T-helper 2 cell (primary cell): ENCODE results near the gene PPOX.

ENCODE experiments used
- DNase-seq, 5 experiments: peaks; one replicate each; pipeline versions ENCODE4 v3.0.0 to v3.0.0-alpha.2; 2012 to 2022

The PPOX gene

DNA sequence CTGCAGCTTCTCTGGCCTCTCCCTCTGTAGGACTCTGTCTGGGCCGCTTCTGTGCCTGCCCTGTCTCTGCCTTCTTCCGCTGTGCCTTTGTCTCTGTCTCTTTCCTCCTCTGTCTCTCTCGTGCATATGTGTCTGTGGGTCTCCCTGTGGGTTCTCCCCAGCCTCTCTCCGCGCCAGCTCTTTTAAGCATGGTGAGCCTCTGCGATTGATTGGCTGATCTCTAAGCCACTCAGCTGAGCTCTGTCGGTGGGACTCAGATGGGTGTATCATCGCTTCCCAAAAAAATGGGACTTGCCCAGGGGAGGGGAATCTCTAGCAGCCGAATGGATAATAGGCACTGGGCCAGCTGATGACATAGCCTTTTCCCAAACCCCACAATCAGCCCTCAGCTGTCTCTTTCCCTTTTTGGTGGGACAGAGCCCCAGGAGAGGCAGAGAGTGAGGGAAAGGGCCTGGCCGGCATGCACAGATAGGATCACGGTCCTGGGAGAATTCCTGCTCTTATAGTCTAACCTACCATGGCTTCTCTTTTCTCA, 32.7 kb downstream of the PPOX start, which contains the start of gene ADAMTS4:
TSS of gene ADAMTS4 (minus strand) at position 158 of the 535 bp plus-strand sequence. CDS start 427 bp downstream, outside the sequence.
- DNase-seq, result no peak

DNA sequence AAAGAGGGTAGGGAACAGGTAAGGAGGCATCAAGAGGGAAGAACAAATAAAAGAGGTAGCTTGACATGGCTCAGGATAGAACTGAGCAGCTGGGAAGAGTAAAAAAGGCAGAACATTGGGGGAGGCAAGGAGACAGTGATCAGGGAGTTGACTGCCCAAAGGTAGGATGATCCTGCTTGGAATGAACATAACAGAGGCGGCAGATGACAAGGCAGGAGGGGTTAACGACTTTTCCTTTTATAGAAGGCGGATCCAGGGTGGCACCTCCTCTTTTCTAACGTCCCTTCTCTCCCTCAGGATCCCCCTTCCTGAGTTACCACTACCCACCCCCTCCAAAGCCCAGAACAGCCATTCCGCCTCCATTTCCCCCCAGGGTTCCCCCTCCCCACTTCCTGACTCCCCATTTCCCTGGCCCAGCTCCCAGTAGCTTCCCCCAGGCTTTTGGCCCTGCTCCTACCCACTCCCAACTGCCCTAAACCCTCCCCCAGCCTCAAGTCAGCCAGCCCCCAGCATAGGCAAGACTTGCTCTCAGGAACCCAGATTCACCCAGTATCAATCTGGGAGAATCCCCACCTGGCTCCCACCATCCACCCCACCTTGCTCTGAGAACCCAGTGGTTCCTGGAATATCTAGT, 33.4 kb downstream of the PPOX start:
- no peak for DNase-seq

DNA sequence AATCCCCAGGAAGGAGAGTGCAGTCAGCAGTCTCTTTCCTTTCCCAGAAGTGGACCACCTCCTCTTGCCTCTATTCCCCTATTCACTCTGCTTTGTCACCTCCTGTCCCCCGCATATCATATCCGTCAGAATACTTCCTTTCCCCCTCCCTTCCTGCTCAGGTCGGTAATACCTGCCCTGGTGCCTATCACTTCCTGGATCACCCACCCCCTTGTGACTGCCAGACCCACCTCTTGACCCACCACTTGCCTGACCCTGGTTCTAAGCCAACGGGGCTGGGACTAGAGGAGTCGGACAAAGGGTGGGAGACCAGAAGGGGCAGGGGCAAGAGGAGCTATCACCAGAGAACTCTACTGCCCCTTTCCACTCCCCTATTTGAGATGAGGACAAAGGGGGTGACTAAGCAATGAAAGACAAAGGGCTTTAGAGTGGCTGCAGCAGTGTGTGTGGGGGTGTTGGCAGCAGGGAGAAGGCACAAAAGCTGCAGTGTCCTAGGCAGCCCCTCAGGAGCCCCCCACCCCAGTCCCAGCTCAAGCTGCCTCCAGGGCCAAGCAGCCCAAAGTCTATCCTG, 34.3 kb downstream of the PPOX start:
- DNase-seq, result no peak

DNA sequence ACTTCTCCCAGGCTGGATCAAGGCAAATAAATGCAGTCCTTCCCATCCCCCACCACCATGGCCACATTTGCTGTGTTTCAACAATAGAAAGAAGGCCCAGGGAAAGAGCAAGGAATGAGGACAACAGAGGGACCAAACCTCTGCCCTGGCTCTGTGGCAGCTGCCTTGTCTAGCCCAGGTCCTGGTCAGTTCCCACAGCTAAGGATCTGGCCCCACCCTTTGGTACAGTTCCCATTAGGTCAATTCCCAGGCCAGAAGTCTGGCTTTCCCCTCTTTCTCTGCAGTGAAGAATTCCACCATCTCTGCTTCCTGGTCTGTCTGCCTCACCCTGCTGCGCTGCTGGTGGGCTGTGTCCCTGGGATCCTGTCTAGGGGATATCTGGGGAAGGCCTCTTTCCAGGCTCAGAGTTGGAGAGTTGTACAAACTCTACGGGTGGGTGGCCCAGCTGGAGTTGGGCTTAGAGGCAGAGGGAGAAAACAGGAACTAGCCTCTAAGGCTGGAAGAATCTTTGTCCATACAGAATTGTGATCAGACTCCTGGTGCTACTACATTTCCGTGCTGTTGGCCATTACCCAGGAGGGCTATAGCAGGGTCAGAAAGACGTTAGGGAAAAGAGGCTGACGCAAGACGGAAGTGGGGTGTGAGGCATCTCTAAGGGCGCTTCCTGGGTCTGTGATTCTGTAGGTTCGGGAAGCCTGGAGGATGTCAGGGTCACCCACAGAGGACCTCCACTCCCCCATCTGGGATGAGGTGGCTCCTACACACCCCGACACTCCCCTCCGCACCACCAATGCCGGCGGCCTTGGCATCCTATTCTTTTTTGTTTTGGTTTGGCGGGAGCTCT, 35.0 kb downstream of the PPOX start:
- DNase-seq, result no peak

DNA sequence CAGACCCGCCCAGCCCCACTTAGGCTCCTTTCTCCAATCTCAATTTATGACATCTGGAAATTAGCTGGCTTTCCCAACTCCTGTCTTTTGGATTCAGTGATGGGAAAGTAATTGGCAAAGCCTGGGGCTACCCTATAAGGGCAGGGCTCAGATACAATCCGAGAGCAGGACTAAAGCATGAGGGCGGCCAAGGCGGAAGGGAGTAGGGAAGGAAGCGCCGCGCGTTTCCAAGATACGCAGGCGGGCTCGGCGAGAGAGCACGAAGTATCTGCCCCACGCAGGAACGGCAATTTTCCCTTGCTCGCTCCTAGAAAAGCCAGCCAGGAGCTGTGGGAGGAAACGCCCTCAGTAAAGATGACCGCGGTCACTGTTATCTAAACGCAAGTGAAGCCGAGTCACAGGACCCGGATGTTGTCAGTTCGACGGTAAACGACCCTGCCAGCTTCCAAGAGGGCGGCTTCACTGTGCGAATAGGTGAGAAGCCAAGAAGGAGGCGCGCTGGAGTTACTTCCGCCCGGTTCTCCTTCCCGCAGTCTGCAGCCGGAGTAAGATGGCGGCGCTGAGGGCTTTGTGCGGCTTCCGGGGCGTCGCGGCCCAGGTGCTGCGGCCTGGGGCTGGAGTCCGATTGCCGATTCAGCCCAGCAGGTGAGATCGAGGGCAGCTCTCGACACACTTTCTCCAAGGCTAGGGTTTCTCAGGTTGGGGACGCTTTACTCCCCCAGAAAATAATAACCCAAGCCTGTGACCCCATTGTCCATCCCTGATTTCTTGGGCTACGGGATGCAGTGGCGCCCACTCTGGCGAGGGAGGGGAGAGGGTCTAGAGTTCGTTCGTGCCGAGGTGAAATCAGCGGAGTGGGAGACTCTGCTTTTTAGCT, 35.8 kb downstream of the PPOX start, which contains the start of gene NDUFS2:
TSS of gene NDUFS2 (plus strand) at position 532 of the 877 bp plus-strand sequence. CDS start at position 551, 19 bp downstream.
- peak; percentile 84 to 99 (median 91) for DNase-seq

DNA sequence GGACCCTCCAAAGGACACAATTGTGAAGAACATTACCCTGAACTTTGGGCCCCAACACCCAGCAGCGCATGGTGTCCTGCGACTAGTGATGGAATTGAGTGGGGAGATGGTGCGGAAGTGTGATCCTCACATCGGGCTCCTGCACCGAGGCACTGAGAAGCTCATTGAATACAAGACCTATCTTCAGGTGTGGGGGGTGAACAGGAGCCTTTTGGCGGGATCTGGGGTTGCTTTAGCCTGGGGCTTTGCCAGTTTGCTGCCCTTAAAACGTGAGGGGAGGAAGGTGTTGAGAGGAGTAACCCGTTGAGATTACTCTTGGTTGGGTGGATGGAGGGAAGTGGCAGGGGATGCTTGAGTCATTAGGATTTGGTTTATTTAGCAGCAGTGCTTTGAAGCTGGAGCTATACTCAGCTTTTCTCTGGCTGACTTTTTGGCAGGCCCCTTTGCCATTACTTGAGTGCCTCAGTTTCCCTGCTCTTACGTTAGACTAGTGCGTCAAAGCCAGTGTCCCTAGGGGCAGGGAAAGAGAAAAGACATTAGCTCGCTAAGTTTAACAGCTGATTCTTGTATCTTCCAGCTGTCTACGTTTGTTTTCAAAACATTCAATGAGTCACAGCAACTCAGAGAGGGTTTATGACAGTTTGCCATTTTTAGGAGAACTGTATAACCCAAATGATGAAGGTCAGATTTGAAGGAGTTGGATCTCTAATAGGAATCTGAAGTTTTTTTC, 40.4 kb downstream of the PPOX start:
- no peak for DNase-seq

DNA sequence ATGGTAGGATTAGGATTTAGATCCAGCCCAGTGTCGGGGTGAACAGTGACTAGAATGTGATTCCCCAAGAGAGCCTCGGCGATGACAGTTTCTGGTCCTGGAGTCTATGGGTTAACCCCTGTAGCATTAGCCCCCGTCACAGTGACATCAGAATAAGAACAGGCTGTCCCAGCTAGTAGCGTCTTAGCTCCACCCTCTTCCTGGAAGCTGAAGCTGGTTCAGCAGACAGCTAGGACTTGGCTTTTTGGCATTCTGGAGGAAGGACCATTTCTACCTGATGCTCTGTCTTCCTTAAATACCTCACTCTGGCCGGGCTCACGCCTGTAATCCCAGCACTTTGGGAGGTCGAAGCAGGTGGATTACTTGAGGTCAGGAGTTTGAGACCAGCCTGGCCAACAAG, 40.9 kb downstream of the PPOX start:
- no peak for DNase-seq

DNA sequence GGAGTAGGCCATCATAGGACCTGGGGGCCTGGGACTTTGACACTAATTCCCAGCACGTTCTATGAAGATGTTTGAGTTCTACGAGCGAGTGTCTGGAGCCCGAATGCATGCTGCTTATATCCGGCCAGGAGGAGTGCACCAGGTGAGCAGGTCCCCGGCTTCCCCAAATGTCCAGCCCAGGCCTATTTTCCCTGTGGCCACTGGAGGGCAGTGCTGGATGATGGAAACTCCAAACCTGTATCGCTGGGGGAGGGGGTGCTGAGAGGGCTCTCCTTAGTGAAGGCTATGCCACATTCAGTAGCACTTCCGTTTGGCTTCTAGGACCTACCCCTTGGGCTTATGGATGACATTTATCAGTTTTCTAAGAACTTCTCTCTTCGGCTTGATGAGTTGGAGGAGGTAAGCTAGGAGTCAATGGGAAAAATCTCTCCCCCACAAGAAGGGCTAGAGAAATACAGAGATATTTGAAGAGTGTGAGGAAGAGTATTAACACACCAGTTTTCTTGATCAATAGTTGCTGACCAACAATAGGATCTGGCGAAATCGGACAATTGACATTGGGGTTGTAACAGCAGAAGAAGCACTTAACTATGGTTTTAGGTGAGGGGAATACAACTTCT, 43.7 kb downstream of the PPOX start:
- peak; percentile 21 to 71 (median 49) for DNase-seq

DNA sequence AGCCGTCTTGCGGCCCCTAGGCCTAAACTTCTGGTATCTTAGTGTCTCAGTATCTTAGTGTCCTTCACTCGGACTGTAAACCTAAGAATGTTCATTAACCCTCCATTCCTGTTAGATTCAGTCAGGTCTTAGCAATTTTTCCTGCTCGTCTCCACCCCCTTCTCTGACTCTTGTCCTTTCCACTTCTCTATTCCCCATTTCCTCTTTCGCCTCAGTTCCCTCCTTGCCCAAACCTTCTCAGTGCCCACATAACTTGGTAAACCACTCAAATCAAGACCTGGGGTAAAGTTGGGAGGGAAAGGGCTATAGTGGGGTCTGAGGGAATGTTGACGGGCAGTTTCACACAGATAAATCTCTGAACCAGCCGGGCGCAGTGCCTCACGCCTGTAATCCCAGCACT, 48.1 kb downstream of the PPOX start:
- DNase-seq, result no peak

DNA sequence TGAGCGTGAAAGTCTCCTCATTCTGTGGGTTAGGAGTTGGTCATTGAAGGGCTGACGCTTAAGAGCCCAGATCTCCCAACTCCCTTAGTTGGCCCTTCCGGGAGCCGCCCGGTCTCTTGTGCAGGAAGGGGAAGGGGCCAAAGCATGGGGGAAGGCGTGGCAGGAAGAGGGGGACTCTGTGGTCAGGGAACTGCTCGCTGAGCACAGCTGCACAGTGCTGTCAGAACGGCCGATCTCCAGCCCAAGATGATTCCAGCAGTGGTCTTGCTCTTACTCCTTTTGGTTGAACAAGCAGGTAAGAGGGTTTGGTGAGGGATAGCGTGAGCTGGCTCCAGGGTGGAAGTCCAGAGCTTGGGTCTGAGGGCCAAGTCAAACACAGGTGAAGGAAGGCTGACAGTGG, 48.9 kb downstream of the PPOX start, which contains the start of gene FCER1G:
TSS of gene FCER1G (plus strand) at position 220 of the 400 bp plus-strand sequence. CDS start at position 247, 27 bp downstream.
- no peak for DNase-seq

DNA sequence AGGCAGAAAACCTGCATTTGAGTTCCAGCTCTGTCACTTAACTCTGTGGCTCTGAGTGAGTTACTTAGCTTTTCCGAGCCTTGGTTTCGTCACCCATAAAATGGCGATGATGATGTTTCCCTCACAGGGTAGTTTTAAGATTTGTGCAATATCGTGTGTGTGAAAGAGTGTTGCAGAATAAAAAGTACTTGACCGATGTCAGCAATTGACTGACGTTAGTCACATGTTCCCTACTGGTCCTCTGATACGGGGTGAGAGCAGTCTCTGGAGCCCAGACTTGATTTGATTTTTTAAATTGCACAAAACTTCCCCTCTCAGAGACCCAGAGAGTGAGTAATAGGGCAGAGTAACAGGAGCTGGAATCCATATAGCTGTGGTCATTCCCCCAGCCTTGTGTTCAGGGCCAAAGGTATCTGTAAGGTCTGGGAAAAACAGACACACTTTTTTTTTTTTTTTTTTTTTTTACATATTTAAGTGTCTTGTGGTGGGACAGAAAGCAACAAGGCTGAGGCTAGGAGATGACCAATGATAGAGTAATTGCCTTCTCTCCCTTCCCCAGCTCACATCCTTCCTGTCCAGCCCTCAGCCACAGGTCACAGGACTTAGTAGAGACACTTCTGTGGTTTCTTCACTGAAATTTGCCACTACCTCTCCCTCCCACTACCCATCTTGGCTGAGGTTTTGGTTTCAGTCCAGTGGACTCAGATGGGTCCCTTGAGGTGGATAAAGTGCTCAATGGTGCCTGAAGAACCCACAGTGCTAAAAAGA, 50.9 kb downstream of the PPOX start:
- DNase-seq, result no peak

DNA sequence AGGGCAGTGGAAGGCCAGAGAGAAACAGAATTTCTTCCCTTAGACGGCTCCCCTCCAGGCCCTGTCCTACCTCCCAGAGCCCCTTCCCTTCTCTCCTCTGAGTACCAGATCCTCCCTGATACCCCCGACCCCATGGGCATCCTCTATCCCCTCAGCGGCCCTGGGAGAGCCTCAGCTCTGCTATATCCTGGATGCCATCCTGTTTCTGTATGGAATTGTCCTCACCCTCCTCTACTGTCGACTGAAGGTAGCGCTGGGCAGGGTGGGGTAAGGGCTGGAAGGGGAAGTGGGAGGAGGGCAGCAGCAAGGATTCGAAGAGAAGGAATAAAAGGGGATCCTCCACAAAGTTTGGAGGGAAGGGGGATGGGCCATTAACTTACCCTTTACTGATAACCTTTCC, 51.6 kb downstream of the PPOX start:
- DNase-seq, result no peak

DNA sequence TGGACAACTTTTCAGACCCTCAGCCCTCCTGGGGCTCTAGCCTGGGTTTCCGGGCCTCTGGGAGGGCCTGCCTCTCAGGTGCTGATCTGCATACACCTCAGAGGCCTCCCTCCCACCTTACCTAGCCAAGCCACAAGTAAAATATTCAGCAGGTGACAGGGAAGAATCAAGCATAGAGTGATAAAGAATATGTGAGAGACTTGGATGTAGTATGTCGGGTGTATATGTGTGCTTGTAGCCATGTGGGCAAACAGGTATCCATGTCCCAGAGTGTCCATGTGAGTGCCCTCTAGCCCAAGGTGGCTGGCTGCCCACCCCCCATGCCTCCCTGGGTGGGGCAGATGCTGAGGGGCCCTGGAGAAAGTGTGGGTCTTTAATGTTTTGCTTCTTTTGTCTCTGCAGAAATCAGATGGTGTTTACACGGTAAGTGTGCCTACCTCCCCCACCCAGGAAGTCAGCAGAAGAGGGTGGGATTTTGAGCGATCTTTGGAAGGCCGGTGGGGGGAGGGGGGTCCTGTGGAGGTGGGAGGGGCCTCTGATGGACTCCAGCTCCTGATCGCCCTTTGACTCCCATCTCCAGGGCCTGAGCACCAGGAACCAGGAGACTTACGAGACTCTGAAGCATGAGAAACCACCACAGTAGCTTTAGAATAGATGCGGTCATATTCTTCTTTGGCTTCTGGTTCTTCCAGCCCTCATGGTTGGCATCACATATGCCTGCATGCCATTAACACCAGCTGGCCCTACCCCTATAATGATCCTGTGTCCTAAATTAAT, 52.3 kb downstream of the PPOX start:
- no peak for DNase-seq

DNA sequence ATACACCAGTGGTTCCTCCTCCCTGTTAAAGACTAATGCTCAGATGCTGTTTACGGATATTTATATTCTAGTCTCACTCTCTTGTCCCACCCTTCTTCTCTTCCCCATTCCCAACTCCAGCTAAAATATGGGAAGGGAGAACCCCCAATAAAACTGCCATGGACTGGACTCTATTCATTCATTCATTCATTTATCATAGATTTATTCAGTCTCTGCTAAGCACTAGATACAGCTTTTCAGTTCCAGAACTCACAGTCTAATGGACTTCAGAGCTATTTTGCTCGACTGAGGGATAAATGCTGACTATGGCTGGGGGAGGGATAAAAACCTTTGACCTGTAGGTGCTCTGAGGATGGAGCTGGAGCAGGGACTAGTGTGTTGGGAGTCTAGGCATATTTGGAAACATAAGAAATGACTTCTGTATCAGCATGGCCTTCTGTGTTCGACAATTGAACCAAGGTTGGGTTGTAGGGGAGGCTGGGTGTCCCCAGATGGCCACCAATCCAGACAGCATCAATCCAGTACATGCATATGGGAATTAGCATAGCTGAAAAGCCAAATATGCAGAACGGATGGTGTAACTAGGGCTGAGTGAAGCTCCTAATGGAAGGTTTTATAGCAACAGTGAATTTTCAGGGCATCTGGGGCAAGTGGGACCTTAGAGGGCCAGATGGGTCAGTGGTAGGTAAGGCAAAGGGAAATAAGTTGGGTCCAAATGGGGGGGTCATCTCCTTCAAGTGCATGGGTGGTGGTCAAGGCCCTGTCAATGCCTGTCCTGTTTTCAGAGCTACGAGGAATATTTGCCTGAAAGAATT, 53.1 kb downstream of the PPOX start:
- no peak for DNase-seq

DNA sequence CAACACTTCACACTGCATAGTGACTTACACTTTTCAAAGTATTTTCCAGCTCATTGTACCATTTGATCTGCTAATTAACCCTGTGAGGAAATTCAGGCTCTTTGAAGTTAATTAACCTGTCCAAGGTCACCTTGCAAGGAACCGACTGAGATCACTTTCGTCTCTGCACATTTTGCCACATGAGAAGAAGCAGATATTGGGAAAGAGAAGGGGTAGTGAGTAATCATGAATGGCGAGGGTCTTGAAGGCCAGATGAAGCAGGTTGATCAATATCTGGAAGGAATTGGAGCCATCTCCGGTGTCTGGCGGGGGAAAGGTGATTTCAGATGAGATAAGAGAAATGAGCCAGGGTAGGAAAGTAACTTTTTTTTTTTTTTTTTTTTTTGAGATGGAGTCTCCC, 53.8 kb downstream of the PPOX start:
- DNase-seq, result no peak
